BLaER1 treated with 17β-estradiol and CSF1 and Interleukin-3, amounts not matched to agents 10 nM and 100 nM (cell line): ENCODE results near the gene ATXN7.

Experiments
- H3K27ac ChIP-seq, 11 experiments: shearing (Covaris generic); formaldehyde crosslinking; 2 replicates each; pipeline ENCODE4 v1.8.1; 2022
- H3K27me3 ChIP-seq, 11 experiments: shearing (Covaris generic); formaldehyde crosslinking; 2 replicates each; pipeline ENCODE4 v1.8.1; 2022
- H3K36me3 ChIP-seq, 11 experiments: shearing (Covaris generic); formaldehyde crosslinking; 2 replicates each; pipeline ENCODE4 v1.8.1; 2022
- H3K4me1 ChIP-seq, 10 experiments: shearing (Covaris generic); formaldehyde crosslinking; 2 replicates each; pipeline ENCODE4 v1.8.1; 2022
- H3K4me2 ChIP-seq, 11 experiments: shearing (Covaris generic); formaldehyde crosslinking; 2 replicates each; pipeline ENCODE4 v1.8.1; 2022
- H3K4me3 ChIP-seq, 10 experiments: shearing (Covaris generic); formaldehyde crosslinking; 2 replicates each; pipeline ENCODE4 v1.8.1; 2022
- H3K9ac ChIP-seq, 11 experiments: shearing (Covaris generic); formaldehyde crosslinking; 2 replicates each; pipeline ENCODE4 v1.8.1; 2022
- H3K9me3 ChIP-seq, 11 experiments: shearing (Covaris generic); formaldehyde crosslinking; replicated peaks in 1 of 11; 2 replicates each; pipeline ENCODE4 v1.8.1; 2022
- H4K20me1 ChIP-seq, 11 experiments: shearing (Covaris generic); formaldehyde crosslinking; 2 replicates each; pipeline ENCODE4 v1.8.1; 2022
- Cebpa-rat ChIP-seq, 11 experiments: shearing (Covaris generic); IDR thresholded peaks; 2 replicates each; pipeline ENCODE4 v1.8.1; 2022

ATXN7 gene

DNA sequence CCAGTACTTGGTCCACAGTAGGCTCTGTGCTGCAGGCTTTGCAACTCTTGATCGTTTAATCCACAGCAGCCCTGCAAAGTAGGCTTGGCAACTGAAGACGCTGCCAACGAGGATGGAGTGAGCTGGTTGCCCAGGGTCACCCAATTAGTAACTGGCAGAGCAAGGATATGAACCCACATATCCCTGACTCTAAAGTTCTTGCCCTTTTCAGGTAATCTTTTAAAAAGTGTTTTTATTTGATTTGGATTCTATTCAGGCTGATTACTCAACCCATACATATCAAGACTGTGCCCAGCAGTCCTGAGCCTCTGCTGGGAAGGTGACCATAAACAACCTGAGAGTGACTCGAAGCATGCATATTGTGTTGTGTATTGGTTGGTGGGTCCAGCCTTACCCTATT is 109.3 kb downstream of the ATXN7 start:
- Histone ChIP-seq H3K36me3 (peaks cover 20 to 52% (median 36%) of the 10 kb centered on the region in 11 experiments), H3K4me2 (no peak overlapping the region), H3K9ac (no peak overlapping the region), H3K4me3 (no peak overlapping the region), H3K27me3 (no peaks in the 10 kb centered on the region), H3K9me3 (no peaks in the 10 kb centered on the region), H3K4me1 (peaks cover 34 to 85% (median 62%) of the 10 kb centered on the region in 10 experiments), H3K27ac (no peak overlapping the region), H4K20me1 (peaks cover 0 to 93% (median 13%) of the 10 kb centered on the region in 11 experiments; a peak in 14 of 22 replicates)
- no peak for TF ChIP-seq Cebpa-rat (IDR thresholded peaks at IDR 0.05)

DNA sequence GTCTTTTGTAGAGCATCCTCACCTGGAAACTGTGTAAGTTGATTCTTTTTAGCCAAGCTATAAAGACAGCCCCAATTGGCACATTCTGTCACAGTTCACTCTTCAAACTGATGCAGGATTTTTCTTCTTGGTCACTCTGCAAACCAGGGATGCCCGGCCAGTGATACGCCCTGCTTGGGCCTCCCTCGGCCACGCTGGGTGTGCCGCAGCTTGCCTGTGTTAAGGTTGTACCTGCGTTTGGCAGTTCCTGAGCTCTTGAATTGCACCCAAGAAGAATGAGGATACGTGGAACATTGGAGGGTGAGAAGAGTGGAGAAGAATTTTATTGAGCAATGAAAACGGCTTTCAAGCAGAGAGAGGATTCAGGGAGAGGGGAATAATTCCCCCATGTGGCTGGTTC is 109.7 kb downstream of the ATXN7 start:
- peaks cover 0 to 93% (median 14%) of the 10 kb centered on the region in 11 experiments; a peak in 14 of 22 replicates for H4K20me1 ChIP-seq
- no peak overlapping the region for H3K4me3 ChIP-seq
- TF ChIP-seq Cebpa-rat (IDR thresholded peaks at IDR 0.05), result no peak
- H3K36me3 ChIP-seq, result peaks cover 21 to 52% (median 36%) of the 10 kb centered on the region in 11 experiments
- peaks cover 34 to 87% (median 62%) of the 10 kb centered on the region in 10 experiments for H3K4me1 ChIP-seq
- no peak overlapping the region for H3K9ac ChIP-seq
- no peaks in the 10 kb centered on the region for H3K27me3 ChIP-seq
- no peak overlapping the region for H3K27ac ChIP-seq
- no peak overlapping the region for H3K4me2 ChIP-seq
- no peaks in the 10 kb centered on the region for H3K9me3 ChIP-seq

DNA sequence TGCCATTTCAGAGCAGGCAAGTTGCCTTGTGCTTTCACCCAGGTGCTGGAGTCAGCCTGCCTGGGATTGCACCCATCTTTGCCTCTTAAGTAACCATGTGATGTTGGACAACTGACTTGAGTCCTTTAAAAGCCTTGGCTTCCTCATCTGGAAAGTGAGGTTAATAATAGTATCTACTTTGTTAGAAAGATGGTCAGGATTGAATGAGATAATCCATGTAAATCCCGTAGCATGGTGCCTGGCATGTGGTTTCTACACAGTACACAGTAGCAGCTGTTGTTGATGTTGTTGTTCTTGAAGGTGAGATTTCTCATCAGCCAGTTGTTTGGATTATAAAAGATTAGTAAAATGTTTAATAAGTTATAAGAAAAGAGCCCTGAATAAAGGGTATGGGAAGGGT is 110.8 kb downstream of the ATXN7 start:
- Histone ChIP-seq H3K4me2 (peak overlapping the region in 5 of 11 experiments; percentile 5 to 81 (median 68); a peak in 7 of 22 replicates), H3K9me3 (no peaks in the 10 kb centered on the region), H3K9ac (no peak overlapping the region), H3K4me3 (no peak overlapping the region), H3K27me3 (no peaks in the 10 kb centered on the region), H3K4me1 (peaks cover 34 to 87% (median 62%) of the 10 kb centered on the region in 10 experiments), H3K36me3 (peaks cover 22 to 53% (median 39%) of the 10 kb centered on the region in 11 experiments), H3K27ac (no peak overlapping the region), H4K20me1 (peaks cover 0 to 93% (median 18%) of the 10 kb centered on the region in 11 experiments; a peak in 14 of 22 replicates)
- TF ChIP-seq Cebpa-rat (IDR thresholded peaks at IDR 0.05), result no peak

DNA sequence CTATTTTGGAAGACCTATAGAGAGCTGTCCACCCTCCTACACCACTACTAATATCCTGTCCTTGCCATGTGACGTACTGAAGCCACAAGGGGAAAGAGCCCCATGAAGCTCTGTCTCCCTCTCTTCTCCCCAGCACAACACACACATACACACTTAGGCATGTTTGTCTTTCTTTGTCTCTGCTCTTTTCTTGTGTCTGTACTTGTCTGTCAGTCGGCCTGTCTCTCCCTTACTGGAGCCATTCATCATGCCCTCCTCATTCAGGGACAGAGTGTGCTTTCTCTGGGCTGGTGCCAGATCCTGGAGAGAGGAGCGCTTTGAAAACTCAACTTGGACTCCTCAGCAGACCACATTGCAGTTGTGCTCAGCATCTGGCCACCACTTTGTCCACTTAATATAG is 112.1 kb downstream of the ATXN7 start:
- no peaks in the 10 kb centered on the region for H3K9me3 ChIP-seq
- H3K36me3 ChIP-seq, result peaks cover 34 to 63% (median 49%) of the 10 kb centered on the region in 11 experiments
- peak overlapping the region in 2 of 11 experiments; percentile 4 to 36; a peak in 3 of 22 replicates for H3K9ac ChIP-seq
- H3K27ac ChIP-seq, result peak overlapping the region in 10 of 11 experiments; percentile 5 to 69 (median 57); a peak in 16 of 22 replicates
- peak overlapping the region in 7 of 11 experiments; percentile 62 to 82 (median 78); a peak in 14 of 22 replicates for H3K4me2 ChIP-seq
- no peak for TF ChIP-seq Cebpa-rat (IDR thresholded peaks at IDR 0.05)
- H3K27me3 ChIP-seq, result no peaks in the 10 kb centered on the region
- peaks cover 0 to 88% (median 17%) of the 10 kb centered on the region in 11 experiments; a peak in 14 of 22 replicates for H4K20me1 ChIP-seq
- H3K4me1 ChIP-seq, result peaks cover 26 to 79% (median 54%) of the 10 kb centered on the region in 10 experiments
- no peak overlapping the region for H3K4me3 ChIP-seq

DNA sequence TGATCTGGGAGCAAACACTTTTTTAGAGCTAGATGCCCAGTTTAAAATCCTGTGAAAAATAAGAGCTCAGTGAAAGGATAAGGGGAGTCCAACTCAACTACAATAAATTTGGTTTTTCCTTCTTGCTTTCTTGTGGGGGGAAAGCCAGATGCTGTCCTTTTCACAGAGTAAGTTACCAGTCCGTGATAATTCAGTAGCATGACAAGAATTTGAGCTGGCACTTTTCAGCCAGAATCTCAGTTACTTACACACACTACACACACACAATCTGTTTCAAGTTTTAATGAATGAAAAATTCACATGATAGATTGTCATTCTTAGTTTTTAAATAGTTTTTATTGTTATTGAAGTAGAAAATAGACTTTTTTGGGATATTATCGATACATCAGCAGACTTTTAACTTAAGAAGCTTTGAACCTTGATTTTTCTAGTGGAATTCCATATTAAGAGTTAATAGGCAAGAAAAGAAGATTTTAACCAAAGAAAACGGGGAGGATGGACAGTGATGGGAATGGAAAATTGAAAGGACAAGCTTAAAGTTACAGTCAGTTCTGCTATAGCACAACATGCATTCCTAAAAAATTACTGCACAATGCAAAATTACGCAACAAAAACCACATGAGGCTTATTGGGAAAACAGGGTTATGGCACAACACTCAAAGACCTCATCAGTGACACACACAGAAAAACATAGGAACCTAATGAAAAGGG is 112.6 kb downstream of the ATXN7 start:
- TF ChIP-seq Cebpa-rat (IDR thresholded peaks at IDR 0.05), result peak in 7 of 11 experiments; percentile 24 to 85 (median 60); a peak in 10 of 22 replicates
- Histone ChIP-seq H3K4me2 (peak overlapping the region in 10 of 11 experiments; percentile 23 to 82 (median 72); a peak in 19 of 22 replicates), H4K20me1 (peaks cover 0 to 83% (median 15%) of the 10 kb centered on the region in 11 experiments; a peak in 13 of 22 replicates), H3K9me3 (no peaks in the 10 kb centered on the region), H3K4me3 (peak overlapping the region in 2 of 10 experiments; percentile 2 to 3; a peak in 2 of 20 replicates), H3K4me1 (peaks cover 22 to 73% (median 51%) of the 10 kb centered on the region in 10 experiments), H3K36me3 (peaks cover 40 to 63% (median 51%) of the 10 kb centered on the region in 11 experiments), H3K27ac (peak overlapping the region in 10 of 11 experiments; percentile 29 to 69 (median 57); a peak in 18 of 22 replicates), H3K27me3 (no peaks in the 10 kb centered on the region), H3K9ac (peak overlapping the region in 4 of 11 experiments; percentile 4 to 36 (median 15); a peak in 5 of 22 replicates)

DNA sequence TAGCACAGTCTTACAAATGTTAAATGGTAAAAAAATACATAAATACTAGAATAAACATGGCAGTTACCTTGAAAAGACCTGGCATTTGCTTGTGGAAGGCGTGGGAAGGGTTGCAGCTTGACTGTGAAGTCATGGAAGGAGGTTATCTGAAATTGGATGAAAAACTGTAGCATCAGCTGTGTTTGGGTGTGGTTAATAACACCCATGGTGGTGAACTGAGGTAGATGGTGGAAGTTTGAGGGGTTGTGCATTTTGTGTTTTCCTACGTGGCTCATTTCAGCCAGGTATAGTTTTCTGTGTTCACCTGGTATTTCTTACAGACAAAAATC is 113.2 kb downstream of the ATXN7 start:
- peak overlapping the region in 2 of 11 experiments; percentile 6 to 24; a peak in 3 of 22 replicates for H3K9ac ChIP-seq
- peaks cover 22 to 69% (median 51%) of the 10 kb centered on the region in 10 experiments for H3K4me1 ChIP-seq
- peak overlapping the region in 10 of 11 experiments; percentile 29 to 69 (median 57); a peak in 15 of 22 replicates for H3K27ac ChIP-seq
- no peaks in the 10 kb centered on the region for H3K9me3 ChIP-seq
- peak in 2 of 11 experiments; percentile 4 to 5; a peak in 1 of 22 replicates for TF ChIP-seq Cebpa-rat (IDR thresholded peaks at IDR 0.05)
- peaks cover 0 to 83% (median 16%) of the 10 kb centered on the region in 11 experiments; a peak in 13 of 22 replicates for H4K20me1 ChIP-seq
- peak overlapping the region in 10 of 11 experiments; percentile 23 to 82 (median 72); a peak in 19 of 22 replicates for H3K4me2 ChIP-seq
- peaks cover 45 to 66% (median 55%) of the 10 kb centered on the region in 11 experiments for H3K36me3 ChIP-seq
- H3K27me3 ChIP-seq, result no peaks in the 10 kb centered on the region
- H3K4me3 ChIP-seq, result peak overlapping the region in 2 of 10 experiments; percentile 2 to 3; a peak in 2 of 20 replicates

DNA sequence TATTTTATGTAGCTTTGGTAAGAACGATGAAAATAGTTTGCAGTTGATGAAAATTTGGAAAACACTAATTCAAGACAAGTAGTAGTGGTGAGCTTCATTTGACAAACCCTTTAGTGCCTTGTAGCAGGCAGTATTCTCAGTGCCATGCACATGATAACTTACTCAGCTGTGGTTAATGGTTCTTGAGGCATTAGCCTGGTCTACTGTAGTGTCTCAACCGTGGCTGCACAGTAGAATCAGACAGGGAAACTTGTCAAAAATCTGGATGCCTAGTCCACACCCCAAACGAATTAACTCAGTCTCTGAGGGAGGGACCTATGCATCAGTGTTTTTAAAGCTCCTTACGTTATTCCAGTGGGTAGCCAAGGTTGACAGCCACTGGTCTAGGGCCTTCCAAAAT is 114.2 kb downstream of the ATXN7 start:
- H3K4me2 ChIP-seq, result peak overlapping the region; percentile 14 to 82 (median 68); a peak in 17 of 22 replicates

DNA sequence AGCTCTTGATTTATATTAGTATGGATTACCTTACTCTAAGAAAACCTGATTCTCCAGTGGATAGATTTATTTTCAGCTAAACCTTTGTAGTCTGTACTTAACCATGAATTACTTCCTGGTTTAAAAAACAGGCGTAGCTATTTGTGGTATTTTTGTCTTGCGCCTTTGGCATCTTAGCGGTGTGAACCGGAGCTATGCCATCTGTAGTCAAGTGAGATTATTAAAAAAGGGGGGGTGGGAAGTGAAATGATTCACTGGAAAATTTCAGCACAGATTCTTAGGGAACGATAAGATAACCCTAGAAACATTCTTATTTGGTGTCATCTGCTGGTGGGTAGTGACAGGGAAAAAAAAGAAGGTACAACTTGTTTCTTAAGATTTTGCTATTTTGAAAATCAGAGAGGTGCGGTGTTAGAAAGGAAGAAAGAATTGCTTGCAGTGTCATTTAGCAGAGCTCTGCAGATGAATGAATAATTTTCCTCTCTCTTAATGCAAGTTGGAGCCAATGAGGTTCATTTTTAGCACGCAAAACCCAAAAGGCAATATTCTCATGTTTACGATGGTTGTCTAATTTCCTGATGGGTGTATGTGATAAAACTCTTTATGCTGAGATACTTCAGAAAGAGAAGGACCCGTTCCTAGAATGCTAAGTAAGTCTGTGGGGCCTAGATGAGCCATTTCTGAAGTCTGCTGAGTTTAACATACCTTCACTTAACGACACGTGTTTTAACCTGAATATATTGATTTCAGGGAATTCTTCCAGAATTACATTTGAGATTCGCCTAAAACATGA is 115.6 kb downstream of the ATXN7 start:
- TF ChIP-seq Cebpa-rat (IDR thresholded peaks at IDR 0.05), result no peak
- peaks cover 48 to 66% (median 55%) of the 10 kb centered on the region in 11 experiments for H3K36me3 ChIP-seq
- H3K9me3 ChIP-seq, result no peaks in the 10 kb centered on the region
- H3K4me2 ChIP-seq, result peak overlapping the region; percentile 14 to 82 (median 68); a peak in 21 of 22 replicates
- peaks cover 0 to 69% (median 20%) of the 10 kb centered on the region in 11 experiments; a peak in 13 of 22 replicates for H4K20me1 ChIP-seq
- H3K27ac ChIP-seq, result peak overlapping the region in 2 of 11 experiments; percentile 5 to 11; a peak in 3 of 22 replicates
- no peak overlapping the region for H3K4me3 ChIP-seq
- H3K4me1 ChIP-seq, result peaks cover 22 to 70% (median 49%) of the 10 kb centered on the region in 10 experiments
- H3K9ac ChIP-seq, result no peak overlapping the region
- H3K27me3 ChIP-seq, result no peaks in the 10 kb centered on the region

More for the DNA sequence above, 114.2 kb downstream of the ATXN7 start:
- Histone ChIP-seq H3K36me3 (peaks cover 48 to 66% (median 55%) of the 10 kb centered on the region in 11 experiments), H3K9me3 (no peaks in the 10 kb centered on the region), H3K4me3 (no peak overlapping the region), H3K9ac (no peak overlapping the region), H4K20me1 (peaks cover 0 to 80% (median 20%) of the 10 kb centered on the region in 11 experiments; a peak in 13 of 22 replicates), H3K4me1 (peaks cover 22 to 77% (median 51%) of the 10 kb centered on the region in 10 experiments), H3K27me3 (no peaks in the 10 kb centered on the region), H3K27ac (peak overlapping the region in 7 of 11 experiments; percentile 11 to 69 (median 54); a peak in 8 of 22 replicates)
- TF ChIP-seq Cebpa-rat (IDR thresholded peaks at IDR 0.05), result no peak
